AG20443 (cell line): ENCODE data around the gene PPOX.

ENCODE experiments used
- DNase-seq: peaks from one replicate; pipeline ENCODE4 v3.0.0; 2012; ENCODE audit warnings: low spot score, mixed read lengths

The PPOX gene

DNA sequence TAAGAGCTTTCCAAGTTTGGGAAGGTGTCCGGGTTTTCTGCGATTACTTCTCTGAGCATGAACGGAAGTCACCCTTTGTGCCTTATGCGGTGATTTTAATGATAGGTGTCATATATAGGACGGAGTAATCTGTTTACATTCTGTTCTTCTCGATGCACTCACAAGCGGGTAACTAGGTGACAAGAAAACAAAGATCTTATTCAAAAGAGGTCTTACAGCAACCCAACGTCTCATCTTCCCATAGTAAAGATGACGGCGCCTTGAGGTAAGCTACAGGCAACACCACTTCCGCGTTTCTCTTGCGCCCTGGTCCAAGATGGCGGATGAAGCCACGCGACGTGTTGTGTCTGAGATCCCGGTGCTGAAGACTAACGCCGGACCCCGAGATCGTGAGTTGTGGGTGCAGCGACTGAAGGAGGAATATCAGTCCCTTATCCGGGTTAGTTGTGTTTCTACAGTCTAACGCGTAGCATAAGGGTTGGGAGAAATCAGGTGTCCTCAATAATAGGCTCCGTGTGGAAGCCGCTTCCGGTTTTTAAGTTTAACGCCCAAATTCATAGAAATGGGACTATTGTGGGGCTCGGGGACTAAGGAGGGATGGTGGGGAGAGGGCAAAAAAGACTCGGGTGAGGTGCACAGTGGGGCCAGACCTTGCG, 12.4 kb upstream of the PPOX start, which contains the start of gene UFC1:
Gene UFC1, plus strand, starts transcription at position 297 of the 656 bp plus-strand sequence. Its CDS starts 20 bp downstream, at position 317.
- DNase-seq, result peak; percentile 87

GRCh38 chr1:161157867-161158266, 8.4 kb upstream of the PPOX start:
- DNase-seq, result no peak

DNA sequence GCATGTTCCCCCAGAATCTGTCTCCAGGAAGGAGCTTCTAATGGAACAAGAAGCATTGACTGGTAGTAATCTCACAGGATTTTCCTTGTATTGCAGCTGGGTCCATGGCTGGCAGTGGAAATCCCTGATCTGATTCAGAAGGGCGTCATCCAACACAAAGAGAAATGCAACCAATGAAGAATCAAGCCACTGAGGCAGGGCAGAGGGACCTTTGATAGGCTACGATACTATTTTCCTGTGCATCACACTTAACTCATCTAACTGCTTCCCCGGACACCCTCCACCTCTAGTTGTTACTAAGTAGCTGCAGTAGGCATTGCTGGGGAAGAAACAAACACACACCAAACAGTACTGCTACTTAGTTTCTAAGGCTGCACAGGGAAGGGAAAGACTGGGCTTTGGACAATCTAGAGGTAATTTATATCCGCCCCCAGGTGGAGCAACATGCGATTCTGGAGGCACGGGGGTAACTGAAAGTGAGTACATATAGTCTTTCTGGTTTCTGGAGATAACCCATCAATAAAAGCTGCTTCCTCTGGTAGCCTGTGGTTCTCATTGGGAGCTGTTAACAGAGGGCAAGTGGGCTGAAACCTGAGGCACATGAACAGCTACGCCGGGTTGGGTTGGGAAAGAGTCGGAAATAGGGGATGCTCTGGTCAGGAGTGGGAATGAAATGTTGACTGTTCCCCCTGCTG, 7.8 kb upstream of the PPOX start:
- DNase-seq, result no peak

DNA sequence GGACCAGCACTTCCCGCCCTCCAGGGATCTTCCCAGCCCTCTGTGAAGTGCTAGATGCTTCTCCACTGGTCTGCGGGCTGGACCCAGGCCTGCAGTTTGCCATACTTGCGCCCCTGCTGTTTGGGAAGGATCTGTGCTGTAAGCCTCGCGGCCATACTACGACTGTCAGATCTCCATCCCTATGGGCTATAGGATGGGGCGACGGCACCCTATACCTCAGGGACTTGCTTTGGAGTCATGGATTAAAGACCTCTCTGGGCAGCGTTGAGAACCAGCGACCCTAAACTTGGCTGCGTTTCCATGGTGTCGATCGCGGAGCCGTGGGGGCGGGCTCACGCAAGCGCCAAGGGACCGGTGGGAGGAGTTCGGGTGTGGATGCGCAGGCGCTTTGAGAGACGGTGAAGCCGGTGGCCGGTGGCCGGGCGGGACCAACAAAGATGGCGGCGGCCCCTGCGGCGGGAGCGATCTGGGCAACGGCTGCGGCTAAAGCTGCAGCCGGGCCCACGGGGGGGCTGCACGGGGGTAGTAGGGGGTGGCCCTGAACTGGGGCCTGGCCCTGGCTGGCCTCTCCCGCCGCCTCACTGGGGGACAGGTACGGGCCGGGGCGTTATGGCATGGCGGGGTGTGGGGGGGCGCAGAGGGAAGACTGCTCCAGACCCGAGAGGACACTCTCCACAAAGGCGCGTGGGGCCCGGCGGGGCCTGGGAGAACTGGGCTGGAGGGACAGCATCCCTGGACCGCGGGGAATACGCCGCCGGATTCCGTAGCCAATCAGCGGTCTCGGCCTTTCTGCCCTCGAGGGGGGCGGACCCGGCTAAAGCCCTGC, 6.9 kb upstream of the PPOX start, which contains the start of gene USP21:
Gene USP21, plus strand, starts transcription at position 414 of the 826 bp plus-strand sequence. CDS start 1,141 bp downstream, outside the sequence.
- peak; percentile 99 for DNase-seq

DNA sequence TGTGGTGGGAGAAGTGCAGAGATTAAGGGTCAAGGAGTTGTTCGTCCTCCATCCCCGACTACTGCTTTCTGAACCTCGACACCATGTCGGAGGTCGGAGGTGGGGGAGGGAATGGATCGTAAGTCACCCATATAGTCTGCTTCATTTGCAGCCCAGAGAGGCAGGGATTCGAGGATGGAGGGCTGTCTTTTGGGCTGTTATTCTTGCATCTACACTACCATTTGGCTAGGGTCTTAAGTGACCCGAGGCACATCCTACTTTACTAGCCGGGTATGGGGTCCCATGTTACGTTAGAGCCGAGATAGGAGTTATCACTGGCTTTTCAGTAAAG, 6.3 kb upstream of the PPOX start:
- no peak for DNase-seq

- no peak for DNase-seq
Observed at GRCh38 chr1:161160671-161161145, 5.5 kb upstream of the PPOX start.

- DNase-seq, result no peak
Observed at GRCh38 chr1:161161652-161162051, 4.6 kb upstream of the PPOX start.

- no peak for DNase-seq
Observed at GRCh38 chr1:161162052-161162451, 4.2 kb upstream of the PPOX start.

- DNase-seq, result no peak
Observed at GRCh38 chr1:161162806-161163205, 3.4 kb upstream of the PPOX start.

- DNase-seq, result no peak
Observed at GRCh38 chr1:161163793-161164192, 2.4 kb upstream of the PPOX start.

DNA sequence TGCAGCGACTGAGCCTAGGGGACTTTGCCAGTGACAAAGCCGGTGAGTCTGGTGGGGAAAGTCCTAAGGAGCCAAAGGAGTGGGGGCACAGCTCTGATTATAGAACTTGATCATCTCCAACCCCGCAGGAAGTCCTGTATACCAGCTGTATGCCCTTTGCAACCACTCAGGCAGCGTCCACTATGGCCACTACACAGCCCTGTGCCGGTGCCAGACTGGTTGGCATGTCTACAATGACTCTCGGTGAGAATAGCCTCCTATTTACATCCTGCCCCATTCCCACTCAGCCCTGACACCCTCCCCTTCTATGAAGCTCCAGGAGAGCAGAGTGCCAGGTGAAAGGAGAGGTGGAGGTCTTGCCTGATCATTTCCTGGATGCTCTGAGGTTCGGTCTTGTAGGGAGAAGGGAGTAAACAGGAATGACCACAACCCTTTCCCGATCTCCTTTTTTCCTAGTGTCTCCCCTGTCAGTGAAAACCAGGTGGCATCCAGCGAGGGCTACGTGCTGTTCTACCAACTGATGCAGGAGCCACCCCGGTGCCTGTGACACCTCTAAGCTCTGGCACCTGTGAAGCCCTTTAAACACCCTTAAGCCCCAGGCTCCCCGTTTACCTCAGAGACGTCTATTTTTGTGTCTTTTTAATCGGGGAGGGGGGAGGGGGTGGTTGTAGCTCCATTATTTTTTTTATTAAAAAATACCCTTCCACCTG, 1.2 kb upstream of the PPOX start:
- no peak for DNase-seq

- no peak for DNase-seq
Observed at GRCh38 chr1:161166669-161167548, 683 bp downstream of the PPOX start.

DNA sequence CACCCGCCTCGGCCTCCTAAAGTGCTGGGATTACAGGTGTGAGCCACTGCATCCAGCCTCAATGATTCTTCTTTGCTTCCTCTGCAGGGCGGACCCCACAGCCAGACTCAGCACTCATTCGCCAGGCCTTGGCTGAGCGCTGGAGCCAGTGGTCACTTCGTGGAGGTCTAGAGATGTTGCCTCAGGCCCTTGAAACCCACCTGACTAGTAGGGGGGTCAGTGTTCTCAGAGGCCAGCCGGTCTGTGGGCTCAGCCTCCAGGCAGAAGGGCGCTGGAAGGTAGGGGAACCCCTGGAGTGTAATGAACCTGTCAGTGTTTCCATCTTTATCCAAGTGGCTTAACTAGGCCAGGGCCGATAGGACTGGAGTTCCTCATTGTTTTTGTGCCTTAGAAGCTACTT, 2.7 kb downstream of the PPOX start:
- DNase-seq, result no peak

DNA sequence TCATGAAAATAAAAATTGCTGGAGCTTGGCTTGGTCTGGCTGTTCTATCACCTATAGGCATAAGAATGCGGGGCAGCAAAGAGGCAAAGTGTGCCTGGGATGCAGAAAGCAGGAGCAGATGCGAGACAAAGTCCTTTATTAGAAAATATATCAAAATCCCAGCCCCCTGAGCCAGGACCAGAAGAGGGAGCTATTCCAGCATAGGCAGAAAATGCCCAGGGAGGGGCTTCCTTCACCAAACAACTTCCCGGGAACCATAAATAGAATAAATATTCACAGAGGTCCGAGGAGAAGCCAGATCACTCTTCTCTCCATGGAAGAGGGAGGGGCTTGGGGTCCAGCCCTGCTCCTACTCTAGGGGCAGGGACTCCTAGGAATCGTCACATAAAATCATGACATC, 5.0 kb downstream of the PPOX start:
- no peak for DNase-seq

- DNase-seq, result no peak
Observed at GRCh38 chr1:161171696-161172095, 5.5 kb downstream of the PPOX start.

DNA sequence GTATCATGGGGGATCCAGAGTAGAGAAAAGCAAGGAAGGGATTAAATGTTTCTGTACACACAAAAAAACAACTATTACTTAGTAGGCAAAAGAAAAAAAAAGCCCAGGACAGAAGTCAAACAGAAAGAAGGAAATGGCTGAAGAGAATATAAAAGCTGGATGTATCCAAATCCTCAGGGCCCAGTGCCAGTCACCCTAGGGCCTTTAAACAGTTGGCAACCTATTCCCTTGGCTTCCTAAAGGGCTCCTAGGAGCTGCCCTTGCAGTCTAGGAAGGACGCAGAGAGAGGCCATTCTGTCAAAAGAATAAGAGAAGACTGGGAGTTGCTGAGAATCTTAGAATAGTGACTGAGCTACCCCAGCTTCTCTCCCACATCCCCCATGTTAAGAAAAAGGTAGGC, 6.1 kb downstream of the PPOX start:
- no peak for DNase-seq

DNA sequence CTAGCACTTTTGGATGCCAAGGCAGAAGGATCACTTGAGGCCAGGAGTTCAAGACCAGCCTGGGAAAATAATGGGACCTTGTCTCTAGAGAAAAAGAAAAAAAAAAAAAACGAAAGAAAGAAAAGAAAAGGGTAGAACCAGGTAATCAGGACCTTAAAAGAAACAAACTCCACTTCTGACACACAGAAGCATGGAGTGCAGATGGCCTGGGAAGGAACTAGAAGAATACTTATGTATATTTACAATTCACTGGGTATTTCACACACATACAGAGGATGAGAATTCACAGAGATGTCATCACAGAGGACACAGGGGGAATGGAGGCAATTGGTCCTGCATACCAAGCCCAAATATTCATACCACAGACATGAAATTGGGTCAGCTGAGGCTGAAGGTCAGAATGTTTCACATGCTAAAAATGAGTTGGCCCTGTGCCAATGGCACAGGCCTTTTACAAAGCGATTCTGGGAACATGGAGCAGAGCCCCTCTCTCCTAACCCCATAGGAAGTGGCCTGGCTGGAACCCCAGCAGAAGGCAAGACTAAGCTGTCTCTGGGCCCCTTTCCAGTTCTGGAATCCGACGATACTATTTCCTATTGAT, 6.7 kb downstream of the PPOX start:
- DNase-seq, result peak; percentile 90

GRCh38 chr1:161173711-161174110, 7.5 kb downstream of the PPOX start:
- no peak for DNase-seq

- DNase-seq, result no peak
Observed at GRCh38 chr1:161174911-161175310, 8.7 kb downstream of the PPOX start.

GRCh38 chr1:161175771-161176453, 9.7 kb downstream of the PPOX start:
- DNase-seq, result no peak
